Nucleus accumbens (tissue), 56 donors: Measurements from ENCODE around the gene SSTR5.
"Not testable (repeated sequence)": the region's sequence is repeated elsewhere in the genome, so short reads cannot be mapped to it uniquely, and the experiment has no call there.

Source experiments
- DNase-seq, 56 donors: peaks; one replicate each; lab custom pipeline; 2025; lab: John Stamatoyannopoulos, UW

SSTR5 gene

DNA sequence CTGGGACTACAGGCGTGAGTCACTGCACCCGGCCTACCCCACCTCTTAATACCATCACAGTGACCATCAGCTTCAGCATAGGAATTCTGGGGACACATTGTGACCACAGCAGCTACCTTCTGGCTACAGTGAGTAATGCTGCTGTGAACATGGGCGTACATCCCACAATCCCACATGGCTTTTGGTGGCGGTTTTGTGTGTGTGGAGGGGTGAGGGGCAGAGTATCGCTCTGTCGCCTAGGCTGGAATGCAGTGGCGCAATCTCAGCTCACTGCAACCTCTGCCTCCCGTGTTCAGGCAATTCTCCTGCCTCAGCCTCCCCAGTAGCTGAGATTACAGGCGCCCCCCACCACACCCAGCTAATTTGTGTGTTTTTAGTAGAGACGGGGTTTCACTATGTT is 13.9 kb downstream of the SSTR5 start:
- not testable (repeated sequence) for DNase-seq

DNA sequence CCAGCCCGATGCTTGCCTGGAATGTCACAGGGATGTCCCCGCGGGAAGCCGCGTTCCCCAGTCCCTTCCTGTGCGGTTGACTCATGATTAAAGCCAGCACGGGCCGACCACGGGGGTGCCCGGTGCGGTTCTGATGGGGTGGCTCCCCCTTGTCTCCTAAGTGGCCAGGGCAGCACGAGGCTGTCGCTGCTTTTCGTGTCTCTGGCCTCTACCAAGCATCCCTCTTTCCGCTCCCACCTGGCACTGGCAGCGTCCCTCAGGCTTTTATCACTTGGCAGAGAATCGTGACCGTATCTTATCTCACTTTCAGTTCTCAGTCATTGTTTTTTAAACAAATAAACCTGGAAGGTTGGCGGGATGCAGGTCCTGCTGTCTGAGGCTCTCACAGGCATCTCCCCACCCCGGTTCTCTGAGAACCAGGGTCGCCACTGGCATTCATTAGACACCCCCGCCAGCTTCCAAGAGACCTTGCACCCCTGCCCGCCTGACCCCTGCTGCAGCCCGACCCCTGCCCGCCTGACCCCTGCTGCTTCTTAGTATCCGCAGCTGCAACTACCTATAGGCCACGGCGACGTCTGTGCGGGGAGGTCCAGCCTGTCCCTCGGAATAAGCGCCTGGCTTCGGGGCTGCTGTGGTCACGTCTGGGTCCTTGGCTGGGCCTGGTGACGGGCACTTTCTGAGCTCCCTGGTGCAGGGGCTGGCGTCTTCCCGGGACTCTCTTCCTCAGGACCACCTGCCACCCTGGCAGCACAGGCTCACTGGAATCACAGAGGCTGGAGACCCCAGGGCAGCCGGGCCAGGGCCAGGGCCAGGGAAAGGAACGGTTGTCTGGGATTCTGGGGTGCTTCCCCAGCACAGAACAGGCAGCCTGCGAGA is 16.0 kb downstream of the SSTR5 start:
- DNase-seq, result no peak

DNA sequence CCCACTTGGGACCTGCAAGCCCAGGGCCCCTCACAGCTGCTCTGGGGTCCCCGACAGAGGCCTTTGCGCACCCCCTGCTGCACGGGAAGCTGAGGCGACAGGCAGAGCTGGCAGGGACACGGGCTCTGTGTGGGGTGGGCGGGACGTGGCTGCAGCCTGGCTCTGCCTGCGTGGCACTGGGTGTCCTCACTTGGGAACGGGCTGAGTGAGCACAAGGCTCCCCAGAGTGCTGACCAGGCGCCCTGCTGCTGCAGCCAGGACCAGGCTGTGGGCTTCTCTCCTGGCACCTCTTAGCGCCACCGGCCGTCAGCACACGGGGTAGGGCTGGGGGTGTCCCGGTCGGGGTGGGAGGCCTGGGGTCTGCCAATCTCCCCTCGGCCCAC is 16.9 kb downstream of the SSTR5 start:
- DNase-seq, result no peak

DNA sequence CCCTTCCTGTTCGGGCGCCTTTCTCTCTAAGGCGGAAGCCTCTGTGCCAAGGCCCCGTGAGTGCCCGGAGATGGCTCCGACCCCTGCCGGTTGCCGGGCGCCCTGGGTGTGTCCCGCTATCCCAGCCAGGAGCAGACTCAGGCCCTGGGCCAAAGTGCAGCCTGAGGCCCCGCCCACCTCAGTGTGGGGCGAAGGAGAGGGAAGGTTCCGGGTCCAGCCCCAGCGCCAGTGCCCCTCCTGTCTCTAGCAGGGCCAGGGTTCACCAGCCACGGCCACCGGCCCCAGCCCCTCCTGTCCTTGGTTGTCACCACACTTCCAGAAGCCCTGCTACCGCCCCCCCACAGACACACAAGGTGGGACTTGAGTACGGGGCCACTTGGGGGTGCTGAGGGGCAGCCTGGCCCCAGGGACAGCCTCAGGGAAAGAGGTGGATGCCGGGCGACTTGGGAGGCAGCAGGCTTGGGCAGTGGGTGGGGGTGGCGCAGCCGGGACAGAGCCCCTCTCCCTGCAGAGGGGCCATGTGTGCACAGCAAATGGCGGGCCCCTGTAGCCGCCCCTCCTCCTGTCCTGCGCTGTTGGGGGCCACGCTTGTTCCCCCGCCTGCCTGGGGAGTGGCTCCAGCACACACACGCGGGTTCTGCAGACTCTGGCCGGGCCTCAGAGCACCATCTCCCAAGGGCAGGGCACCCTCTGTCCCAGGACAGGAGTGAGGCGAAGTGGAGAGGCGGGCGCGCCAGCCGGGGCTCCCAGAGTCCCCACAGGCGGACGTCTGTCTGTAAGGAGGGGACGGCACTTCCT is 17.5 kb downstream of the SSTR5 start:
- peak in 3 of 56 donors; percentile 11 to 60 (median 15) for DNase-seq

GRCh38 chr16:1090620-1091587 is 18.4 kb downstream of the SSTR5 start:
- DNase-seq, result no peak

DNA sequence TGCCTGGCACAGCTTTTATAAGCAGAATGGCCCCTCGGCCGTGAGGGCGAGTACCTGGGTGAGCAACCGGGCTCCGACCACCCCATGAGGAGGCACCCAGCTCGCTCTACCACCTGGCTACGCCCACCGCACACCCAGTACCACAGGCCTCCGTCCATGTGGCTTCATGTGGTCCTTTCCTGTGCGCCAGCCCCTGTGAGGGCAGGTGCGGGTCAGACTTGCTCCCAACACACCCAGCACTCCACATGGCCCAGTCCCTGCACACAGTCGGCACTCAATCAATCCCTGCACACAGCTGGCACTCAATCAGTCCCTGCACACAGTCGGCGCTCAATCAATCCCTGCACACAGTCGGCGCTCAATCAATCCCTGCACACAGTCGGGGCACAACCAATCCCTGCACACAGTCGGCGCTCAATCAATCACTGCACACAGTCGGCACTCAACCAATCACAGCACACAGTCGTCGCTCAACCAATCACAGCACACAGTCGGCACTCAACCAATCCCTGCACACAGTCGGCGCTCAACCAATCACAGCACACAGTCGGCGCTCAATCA is 19.5 kb downstream of the SSTR5 start:
- DNase-seq, result no peak

- not testable (repeated sequence) for DNase-seq
These were observed 20.2 kb downstream of the SSTR5 start for GRCh38 chr16:1092685-1093283.

- DNase-seq, result no peak
These were observed 21.0 kb downstream of the SSTR5 start for GRCh38 chr16:1093284-1094123.

- no peak for DNase-seq
These were observed 21.6 kb downstream of the SSTR5 start for GRCh38 chr16:1094124-1094479.

GRCh38 chr16:1094601-1095449 is 22.3 kb downstream of the SSTR5 start:
- no peak for DNase-seq

- no peak for DNase-seq
These were observed 23.1 kb downstream of the SSTR5 start for GRCh38 chr16:1095450-1096168.

DNA sequence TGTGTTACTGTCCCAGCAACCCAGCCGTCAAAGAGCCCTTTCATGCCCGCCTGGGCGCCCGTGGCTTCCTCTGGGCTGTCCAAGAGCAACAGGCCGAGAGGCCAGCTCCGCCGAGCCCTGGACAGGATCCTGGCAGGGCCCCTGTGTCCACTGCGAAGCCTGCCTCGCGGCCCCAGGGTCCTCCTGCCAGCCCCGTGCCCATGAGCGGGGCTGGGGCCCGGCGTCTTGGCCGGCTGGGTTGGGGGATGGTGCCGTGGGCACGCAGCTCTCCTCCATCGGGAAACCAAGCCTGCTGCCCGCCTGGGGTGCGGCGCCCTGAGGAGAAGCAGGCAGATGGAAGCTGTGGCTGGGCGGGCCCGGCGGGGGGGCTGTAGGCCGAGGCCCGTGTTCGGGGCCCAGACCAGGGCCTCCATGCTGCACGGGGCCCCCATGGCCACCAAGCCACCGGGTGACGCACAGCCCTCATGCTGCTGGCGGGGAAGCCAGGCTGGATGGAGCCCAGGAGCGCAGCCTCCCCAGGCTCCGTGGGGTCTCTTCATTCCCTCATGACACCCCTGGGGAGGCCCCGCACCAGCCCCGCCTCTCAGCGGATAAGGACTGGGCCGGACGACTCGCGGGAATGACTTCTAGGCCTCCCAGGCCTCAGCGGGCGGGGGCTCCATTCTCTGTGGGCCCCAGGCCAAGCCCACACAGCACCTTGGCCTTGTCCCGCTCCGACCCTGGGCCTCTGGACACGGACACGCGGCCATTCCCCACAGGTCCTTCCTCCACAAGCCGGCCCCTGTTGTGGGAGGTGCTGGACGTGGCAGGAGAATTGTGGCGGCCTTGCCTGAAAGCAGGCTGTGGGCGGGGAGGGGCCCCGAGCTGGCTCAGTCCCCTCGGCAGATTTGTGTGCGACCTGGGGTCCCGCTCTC is 23.9 kb downstream of the SSTR5 start, which contains the start of gene C1QTNF8:
Gene C1QTNF8 (minus strand): TSS at position 76 of the 914 bp plus-strand sequence. CDS start 1,322 bp downstream, outside the sequence.
- peak in 16 of 56 donors; percentile 4 to 58 (median 22) for DNase-seq

- no peak for DNase-seq
These were observed 24.6 kb downstream of the SSTR5 start for GRCh38 chr16:1097156-1097555.

DNA sequence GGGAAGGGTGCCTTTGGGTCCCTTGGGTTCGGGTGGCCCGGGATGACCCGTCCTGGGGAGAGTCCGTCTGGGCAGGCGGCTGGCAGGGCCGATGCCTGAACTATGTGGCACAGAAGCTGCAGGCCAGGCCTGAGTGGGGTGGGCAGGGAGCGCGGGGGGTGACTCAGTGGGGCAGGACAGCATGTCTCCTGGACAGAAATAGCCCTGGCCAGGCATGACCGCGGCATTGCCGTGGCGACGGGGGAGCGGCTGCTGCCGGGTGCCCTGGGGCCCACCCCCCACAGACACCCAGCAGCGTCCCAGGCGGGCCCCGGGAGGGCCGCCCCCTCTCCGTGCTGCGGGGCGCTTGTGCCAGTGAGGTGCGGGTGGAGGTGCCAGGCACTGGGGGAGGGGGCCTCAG is 25.3 kb downstream of the SSTR5 start:
- peak in 9 of 56 donors; percentile 6 to 64 (median 24) for DNase-seq

DNA sequence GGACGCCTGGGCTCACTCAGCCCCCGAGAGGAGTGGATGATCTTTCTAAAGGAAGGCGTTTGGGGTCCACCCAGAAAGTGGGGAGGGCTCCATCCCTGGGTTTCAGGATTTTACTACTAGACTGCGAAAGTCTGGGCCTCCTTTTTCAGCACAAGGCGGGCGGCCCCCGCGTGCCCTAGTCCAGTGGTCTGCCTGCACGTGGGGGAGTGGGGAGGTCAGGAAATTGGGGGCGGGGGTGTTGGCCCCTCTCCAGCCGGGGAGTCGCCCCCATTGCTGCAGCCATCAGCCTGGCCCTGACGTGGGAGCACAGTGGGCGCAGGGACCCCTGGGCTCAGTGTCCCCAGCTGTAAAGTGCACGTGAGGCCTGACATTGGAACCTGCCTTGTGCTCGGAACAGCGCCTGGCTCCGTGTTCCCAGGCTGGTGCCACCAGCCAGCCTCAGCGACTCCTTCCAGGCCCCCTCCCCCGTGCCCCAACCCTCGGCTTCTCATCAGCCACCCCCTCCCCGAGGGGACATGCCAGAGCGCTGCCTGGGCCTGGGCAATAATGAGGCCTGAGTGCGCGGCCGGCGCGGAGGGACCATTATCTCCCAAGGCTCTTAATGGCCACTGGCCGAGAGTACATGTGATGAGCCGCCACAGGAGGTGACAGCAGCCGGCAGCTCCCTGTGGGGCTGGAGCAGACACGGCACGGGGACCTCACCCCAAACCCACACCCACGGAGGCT is 25.9 kb downstream of the SSTR5 start:
- DNase-seq, result peak in 3 of 56 donors; percentile 6 to 39 (median 19)
